Measurements from ENCODE around the gene CCT5.

CCT5 gene

GRCh38 chr5:10300246-10300645, 50.2 kb downstream of the CCT5 start:
- H3K4me3 ChIP-seq (replicated peaks; ENCODE audit: low read depth, low read length) = no peak overlapping the region
- TF ChIP-seq CTCF (IDR thresholded peaks at IDR 0.05; ENCODE audit: low read depth, low read length, missing control alignments) = no peak
- DNase-seq (ENCODE audit: extremely low read depth, low read depth) = no peak

- no peak overlapping the region for H3K4me3 ChIP-seq (replicated peaks; ENCODE audit: low read depth, low read length)
- TF ChIP-seq CTCF (IDR thresholded peaks at IDR 0.05; ENCODE audit: low read depth, low read length, missing control alignments) = no peak
- DNase-seq (ENCODE audit: extremely low read depth, low read depth) = no peak
Measured at GRCh38 chr5:10301266-10301665, 51.2 kb downstream of the CCT5 start.

- no peak for TF ChIP-seq CTCF (IDR thresholded peaks at IDR 0.05; ENCODE audit: low read depth, low read length, missing control alignments)
- no peak for DNase-seq (ENCODE audit: extremely low read depth, low read depth)
- no peak overlapping the region for H3K4me3 ChIP-seq (replicated peaks; ENCODE audit: low read depth, low read length)
Measured at GRCh38 chr5:10301842-10302610, 51.9 kb downstream of the CCT5 start.

GRCh38 chr5:10303201-10303600, 53.1 kb downstream of the CCT5 start:
- H3K4me3 ChIP-seq (replicated peaks; ENCODE audit: low read depth, low read length) = no peak overlapping the region
- DNase-seq (ENCODE audit: extremely low read depth, low read depth) = no peak
- no peak for TF ChIP-seq CTCF (IDR thresholded peaks at IDR 0.05; ENCODE audit: low read depth, low read length, missing control alignments)

- no peak overlapping the region for H3K4me3 ChIP-seq (replicated peaks; ENCODE audit: low read depth, low read length)
- no peak for TF ChIP-seq CTCF (IDR thresholded peaks at IDR 0.05; ENCODE audit: low read depth, low read length, missing control alignments)
- DNase-seq (ENCODE audit: extremely low read depth, low read depth) = no peak
Measured at GRCh38 chr5:10303699-10304170, 53.7 kb downstream of the CCT5 start.

GRCh38 chr5:10304932-10305331, 54.9 kb downstream of the CCT5 start:
- no peak for DNase-seq (ENCODE audit: extremely low read depth, low read depth)
- TF ChIP-seq CTCF (IDR thresholded peaks at IDR 0.05; ENCODE audit: low read depth, low read length, missing control alignments) = no peak
- H3K4me3 ChIP-seq (replicated peaks; ENCODE audit: low read depth, low read length) = no peak overlapping the region
